Ovary (tissue), 3 donors: Measurements from ENCODE around the gene HSF4.

Source experiments
- EP300 ChIP-seq: sonication (generic); formaldehyde crosslinking; IDR thresholded peaks from one replicate; pipeline ENCODE4 v1.6.1; 2017; ENCODE audit warnings: antibody characterized with exemption
- TF ChIP-seq, protein P1 (sequence below), 3 donors: fragments of 450-650 bp in 2 of 3; fragments of 200-600 bp in 1 of 3; IDR thresholded peaks; one replicate each; pipeline versions ENCODE4 v1.5.1 to v1.8.0; 2016 to 2022; ENCODE audit warnings: antibody characterized with exemption in 3 of 3, mild to moderate bottlenecking in 1 of 3
- donor health status: DM: no; HTN: no; CAD: no.

DNA sequence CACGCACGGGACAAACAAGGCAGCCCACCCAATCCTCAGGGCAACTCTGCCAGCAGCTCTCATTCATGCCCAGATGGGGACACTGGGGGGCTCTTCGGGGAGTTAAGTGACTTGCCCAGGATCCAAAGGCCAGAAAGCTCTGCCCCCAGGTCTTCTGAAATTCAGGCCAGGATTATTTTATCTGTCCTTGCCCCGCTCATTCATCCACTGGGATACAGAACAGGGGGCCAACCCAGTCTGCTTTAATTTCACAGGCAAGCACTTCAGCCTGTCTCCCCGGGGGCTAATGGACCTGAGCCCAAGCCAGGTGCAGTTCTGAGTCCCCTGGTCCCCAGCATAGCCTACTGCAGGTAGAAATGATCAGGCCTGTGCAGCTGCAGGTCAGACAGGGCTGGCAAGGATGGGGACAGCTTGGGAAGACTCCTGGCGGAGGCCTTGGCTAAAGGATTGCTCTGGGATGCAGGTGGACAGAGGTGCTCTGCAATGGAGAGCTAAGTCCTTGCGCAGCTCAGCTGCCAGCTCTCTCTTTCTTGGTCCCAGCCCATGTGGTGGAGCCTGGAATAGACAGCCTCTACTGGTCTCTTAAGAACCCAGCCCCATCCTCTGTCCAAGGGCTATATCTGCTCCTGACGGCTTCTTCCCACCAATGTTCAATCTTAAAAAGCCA lies 13.0 kb upstream of the HSF4 start:
- TF ChIP-seq, protein P1, sequence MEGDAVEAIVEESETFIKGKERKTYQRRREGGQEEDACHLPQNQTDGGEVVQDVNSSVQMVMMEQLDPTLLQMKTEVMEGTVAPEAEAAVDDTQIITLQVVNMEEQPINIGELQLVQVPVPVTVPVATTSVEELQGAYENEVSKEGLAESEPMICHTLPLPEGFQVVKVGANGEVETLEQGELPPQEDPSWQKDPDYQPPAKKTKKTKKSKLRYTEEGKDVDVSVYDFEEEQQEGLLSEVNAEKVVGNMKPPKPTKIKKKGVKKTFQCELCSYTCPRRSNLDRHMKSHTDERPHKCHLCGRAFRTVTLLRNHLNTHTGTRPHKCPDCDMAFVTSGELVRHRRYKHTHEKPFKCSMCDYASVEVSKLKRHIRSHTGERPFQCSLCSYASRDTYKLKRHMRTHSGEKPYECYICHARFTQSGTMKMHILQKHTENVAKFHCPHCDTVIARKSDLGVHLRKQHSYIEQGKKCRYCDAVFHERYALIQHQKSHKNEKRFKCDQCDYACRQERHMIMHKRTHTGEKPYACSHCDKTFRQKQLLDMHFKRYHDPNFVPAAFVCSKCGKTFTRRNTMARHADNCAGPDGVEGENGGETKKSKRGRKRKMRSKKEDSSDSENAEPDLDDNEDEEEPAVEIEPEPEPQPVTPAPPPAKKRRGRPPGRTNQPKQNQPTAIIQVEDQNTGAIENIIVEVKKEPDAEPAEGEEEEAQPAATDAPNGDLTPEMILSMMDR (IDR thresholded peaks at IDR 0.05) = no peak
- TF ChIP-seq EP300 = no peak
